Fibroblast of lung (primary cell): ENCODE results near the gene ARSA.
"Not testable (repeated sequence)": the region's sequence is repeated elsewhere in the genome, so short reads cannot be mapped to it uniquely, and the experiment has no call there.

Source experiments
- CTCF ChIP-seq, 2 donors: IDR thresholded peaks in 1 of 2; conservative IDR thresholded peaks in 1 of 2; 1 replicate in 1 of 2; 2 replicates in 1 of 2; pipeline ENCODE4 v1.5.1; 2011 to 2012; ENCODE audit warnings: low read length in 2 of 2, control low read depth in 1 of 2, inconsistent platforms in 1 of 2, low read depth in 1 of 2, mild to moderate bottlenecking in 1 of 2
- EZH2 ChIP-seq: IDR thresholded peaks from 2 replicates; pipeline ENCODE4 v1.5.1; 2012; ENCODE audit warnings: low read length, control low read depth, mild to moderate bottlenecking; ENCODE audit errors: missing control alignments

- not testable (repeated sequence) for TF ChIP-seq CTCF (conservative IDR thresholded peaks at IDR 0.05 in 1 of 2, IDR thresholded peaks at IDR 0.05 in 1 of 2; ENCODE audit: low read depth in 1 of 2, low read length in 2 of 2); EZH2
Measured at GRCh38 chr22:50608058-50608840, 19.7 kb downstream of the ARSA start.
